ENCODE measurements around the gene CDH23. TPM values are rescaled to one million over a fixed set of nuclear protein-coding genes. Genes with fewer than 3 reads are reported as not detected.

CDH23 gene
- polyA plus RNA-seq, 2 of the 4 experiments (the other 2 are of a cell fraction): 1.1 to 2.3 TPM

DNA sequence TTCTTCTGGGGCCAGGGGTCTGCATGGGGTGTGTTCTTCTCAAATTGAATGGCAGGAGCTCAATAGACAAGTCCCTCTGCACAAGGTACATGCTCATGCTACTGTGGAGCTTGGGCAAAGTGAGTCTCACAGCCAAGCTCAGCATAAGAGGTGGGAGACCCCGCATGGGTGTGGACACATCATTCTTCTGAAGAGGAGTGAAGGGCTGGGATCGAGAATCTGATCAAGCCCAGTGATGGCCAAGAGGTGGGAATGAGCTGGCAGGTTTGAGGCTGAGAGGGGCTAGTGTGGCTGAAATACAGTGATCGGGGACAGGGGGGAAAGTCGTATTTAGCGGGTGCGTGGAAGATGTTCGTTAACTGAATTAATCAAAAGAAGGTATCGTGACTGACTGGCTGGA is 32.6 kb downstream of the CDH23 start:
- Histone ChIP-seq H3K4me2 (no peak overlapping the region), H3K27ac (no peak overlapping the region), H3K4me1 (peaks cover 3% of the 10 kb centered on the region; the same call in 1 of the 3 replicates), H3K4me3 (no peak overlapping the region), H3K9me3 (no peaks in the 10 kb centered on the region)
- POLR2A ChIA-PET: no interaction called here
- TF ChIP-seq TP53 (CRISPR knock-in tag; IDR thresholded peaks at IDR 0.05): no peak
- TF ChIP-seq RCOR1 (IDR thresholded peaks at IDR 0.05; ENCODE audit: low read depth, low read length): no peak
- no peak for TF ChIP-seq RNF2 (IDR thresholded peaks at IDR 0.05; ENCODE audit: borderline replicate concordance, low read depth)
- TF ChIP-seq, protein P1, sequence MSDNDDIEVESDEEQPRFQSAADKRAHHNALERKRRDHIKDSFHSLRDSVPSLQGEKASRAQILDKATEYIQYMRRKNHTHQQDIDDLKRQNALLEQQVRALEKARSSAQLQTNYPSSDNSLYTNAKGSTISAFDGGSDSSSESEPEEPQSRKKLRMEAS (IDR thresholded peaks at IDR 0.05): no peak
- TF ChIP-seq, protein P2, sequence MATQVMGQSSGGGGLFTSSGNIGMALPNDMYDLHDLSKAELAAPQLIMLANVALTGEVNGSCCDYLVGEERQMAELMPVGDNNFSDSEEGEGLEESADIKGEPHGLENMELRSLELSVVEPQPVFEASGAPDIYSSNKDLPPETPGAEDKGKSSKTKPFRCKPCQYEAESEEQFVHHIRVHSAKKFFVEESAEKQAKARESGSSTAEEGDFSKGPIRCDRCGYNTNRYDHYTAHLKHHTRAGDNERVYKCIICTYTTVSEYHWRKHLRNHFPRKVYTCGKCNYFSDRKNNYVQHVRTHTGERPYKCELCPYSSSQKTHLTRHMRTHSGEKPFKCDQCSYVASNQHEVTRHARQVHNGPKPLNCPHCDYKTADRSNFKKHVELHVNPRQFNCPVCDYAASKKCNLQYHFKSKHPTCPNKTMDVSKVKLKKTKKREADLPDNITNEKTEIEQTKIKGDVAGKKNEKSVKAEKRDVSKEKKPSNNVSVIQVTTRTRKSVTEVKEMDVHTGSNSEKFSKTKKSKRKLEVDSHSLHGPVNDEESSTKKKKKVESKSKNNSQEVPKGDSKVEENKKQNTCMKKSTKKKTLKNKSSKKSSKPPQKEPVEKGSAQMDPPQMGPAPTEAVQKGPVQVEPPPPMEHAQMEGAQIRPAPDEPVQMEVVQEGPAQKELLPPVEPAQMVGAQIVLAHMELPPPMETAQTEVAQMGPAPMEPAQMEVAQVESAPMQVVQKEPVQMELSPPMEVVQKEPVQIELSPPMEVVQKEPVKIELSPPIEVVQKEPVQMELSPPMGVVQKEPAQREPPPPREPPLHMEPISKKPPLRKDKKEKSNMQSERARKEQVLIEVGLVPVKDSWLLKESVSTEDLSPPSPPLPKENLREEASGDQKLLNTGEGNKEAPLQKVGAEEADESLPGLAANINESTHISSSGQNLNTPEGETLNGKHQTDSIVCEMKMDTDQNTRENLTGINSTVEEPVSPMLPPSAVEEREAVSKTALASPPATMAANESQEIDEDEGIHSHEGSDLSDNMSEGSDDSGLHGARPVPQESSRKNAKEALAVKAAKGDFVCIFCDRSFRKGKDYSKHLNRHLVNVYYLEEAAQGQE (IDR thresholded peaks at IDR 0.05): no peak
- no peak for TF ChIP-seq RFX5 (IDR thresholded peaks at IDR 0.05)
- TF ChIP-seq HOXB13 (CRISPR knock-in tag; IDR thresholded peaks at IDR 0.05; ENCODE audit: low read depth): no peak
- TF ChIP-seq, protein P3, sequence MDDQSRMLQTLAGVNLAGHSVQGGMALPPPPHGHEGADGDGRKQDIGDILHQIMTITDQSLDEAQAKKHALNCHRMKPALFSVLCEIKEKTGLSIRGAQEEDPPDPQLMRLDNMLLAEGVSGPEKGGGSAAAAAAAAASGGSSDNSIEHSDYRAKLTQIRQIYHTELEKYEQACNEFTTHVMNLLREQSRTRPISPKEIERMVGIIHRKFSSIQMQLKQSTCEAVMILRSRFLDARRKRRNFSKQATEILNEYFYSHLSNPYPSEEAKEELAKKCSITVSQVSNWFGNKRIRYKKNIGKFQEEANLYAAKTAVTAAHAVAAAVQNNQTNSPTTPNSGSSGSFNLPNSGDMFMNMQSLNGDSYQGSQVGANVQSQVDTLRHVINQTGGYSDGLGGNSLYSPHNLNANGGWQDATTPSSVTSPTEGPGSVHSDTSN (IDR thresholded peaks at IDR 0.05): no peak
- TF ChIP-seq NFE2L2 (conservative IDR thresholded peaks at IDR 0.05; ENCODE audit: low read length): no peak
- TF ChIP-seq EP300 (IDR thresholded peaks at IDR 0.05): no peak
- TF ChIP-seq BHLHE40 (IDR thresholded peaks at IDR 0.05; ENCODE audit: low read depth, low read length): no peak
- TF ChIP-seq ZNF302 (CRISPR knock-in tag; IDR thresholded peaks at IDR 0.05): no peak
- no peak for TF ChIP-seq SMC3 (IDR thresholded peaks at IDR 0.05)
- TF ChIP-seq MAZ (IDR thresholded peaks at IDR 0.05; ENCODE audit: borderline replicate concordance, low read depth, low read length): no peak
- TF ChIP-seq, protein P4, sequence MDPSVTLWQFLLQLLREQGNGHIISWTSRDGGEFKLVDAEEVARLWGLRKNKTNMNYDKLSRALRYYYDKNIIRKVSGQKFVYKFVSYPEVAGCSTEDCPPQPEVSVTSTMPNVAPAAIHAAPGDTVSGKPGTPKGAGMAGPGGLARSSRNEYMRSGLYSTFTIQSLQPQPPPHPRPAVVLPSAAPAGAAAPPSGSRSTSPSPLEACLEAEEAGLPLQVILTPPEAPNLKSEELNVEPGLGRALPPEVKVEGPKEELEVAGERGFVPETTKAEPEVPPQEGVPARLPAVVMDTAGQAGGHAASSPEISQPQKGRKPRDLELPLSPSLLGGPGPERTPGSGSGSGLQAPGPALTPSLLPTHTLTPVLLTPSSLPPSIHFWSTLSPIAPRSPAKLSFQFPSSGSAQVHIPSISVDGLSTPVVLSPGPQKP (IDR thresholded peaks at IDR 0.05; ENCODE audit: low read depth, low read length): no peak
- TF ChIP-seq HOXA7 (CRISPR knock-in tag; IDR thresholded peaks at IDR 0.05): no peak
- no peak for TF ChIP-seq KDM5A (IDR thresholded peaks at IDR 0.05)
- no peak for TF ChIP-seq RARB (CRISPR knock-in tag; IDR thresholded peaks at IDR 0.05)
- TF ChIP-seq, protein P5, sequence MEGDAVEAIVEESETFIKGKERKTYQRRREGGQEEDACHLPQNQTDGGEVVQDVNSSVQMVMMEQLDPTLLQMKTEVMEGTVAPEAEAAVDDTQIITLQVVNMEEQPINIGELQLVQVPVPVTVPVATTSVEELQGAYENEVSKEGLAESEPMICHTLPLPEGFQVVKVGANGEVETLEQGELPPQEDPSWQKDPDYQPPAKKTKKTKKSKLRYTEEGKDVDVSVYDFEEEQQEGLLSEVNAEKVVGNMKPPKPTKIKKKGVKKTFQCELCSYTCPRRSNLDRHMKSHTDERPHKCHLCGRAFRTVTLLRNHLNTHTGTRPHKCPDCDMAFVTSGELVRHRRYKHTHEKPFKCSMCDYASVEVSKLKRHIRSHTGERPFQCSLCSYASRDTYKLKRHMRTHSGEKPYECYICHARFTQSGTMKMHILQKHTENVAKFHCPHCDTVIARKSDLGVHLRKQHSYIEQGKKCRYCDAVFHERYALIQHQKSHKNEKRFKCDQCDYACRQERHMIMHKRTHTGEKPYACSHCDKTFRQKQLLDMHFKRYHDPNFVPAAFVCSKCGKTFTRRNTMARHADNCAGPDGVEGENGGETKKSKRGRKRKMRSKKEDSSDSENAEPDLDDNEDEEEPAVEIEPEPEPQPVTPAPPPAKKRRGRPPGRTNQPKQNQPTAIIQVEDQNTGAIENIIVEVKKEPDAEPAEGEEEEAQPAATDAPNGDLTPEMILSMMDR (IDR thresholded peaks at IDR 0.05): no peak
- no peak for FAIRE-seq
- 68% methylated on average over 8 of the region's 8 CpGs for WGBS (ENCODE audit: missing lambda C conversion rate)
- no peak for DNase-seq (ENCODE audit: low read depth in 1 of 2, low spot score in 1 of 2)
- ATAC-seq: no peak
- CTCF ChIA-PET: interaction anchor here (0.6 to 1.6 kb wide), 8 partner anchors 15 to 180 kb away, joined by 3 to 7 read pairs (median 3); partner anchors contain the start of gene CDH23

DNA sequence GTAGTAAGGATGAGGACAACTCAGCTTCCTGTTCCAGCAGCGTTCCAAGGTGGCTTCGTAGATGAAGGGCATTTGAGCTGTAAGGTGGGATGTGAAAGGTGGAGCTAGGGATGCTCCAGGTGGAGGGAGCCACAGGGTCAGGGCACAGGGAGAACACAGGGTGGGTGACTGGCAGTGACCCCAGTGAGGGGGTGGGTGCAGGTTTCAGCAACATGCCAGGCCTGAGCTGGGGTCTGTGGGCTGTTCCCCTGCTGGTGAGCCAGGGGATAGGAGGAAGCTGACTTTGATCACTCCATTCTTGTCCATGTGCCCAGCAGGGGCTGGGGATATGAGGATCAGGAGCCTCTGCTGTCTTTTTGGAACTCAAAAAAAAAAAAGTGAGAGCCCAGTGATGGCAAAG is 33.2 kb downstream of the CDH23 start:
- peak in 1 of 2 experiments; percentile 56; a peak in 3 of 6 replicates for ATAC-seq
- Histone ChIP-seq H3K27ac (no peak overlapping the region), H3K4me3 (no peak overlapping the region), H3K9me3 (no peaks in the 10 kb centered on the region), H3K4me1 (peaks cover 3% of the 10 kb centered on the region; the same call in 1 of the 3 replicates), H3K4me2 (no peak overlapping the region)
- WGBS (ENCODE audit: missing lambda C conversion rate): 66% methylated on average over 2 of the region's 2 CpGs
- DNase-seq (ENCODE audit: low read depth in 1 of 2, low spot score in 1 of 2): peak in 1 of 2 experiments; percentile 35
- POLR2A ChIA-PET: no interaction called here
- no peak for FAIRE-seq
- TF ChIP-seq RAD21 (conservative IDR thresholded peaks at IDR 0.05 in 1 of 2, IDR thresholded peaks at IDR 0.05 in 1 of 2): no peak
- no peak for TF ChIP-seq NPAS2 (CRISPR knock-in tag; IDR thresholded peaks at IDR 0.05; ENCODE audit: borderline replicate concordance)
- TF ChIP-seq, protein P6, sequence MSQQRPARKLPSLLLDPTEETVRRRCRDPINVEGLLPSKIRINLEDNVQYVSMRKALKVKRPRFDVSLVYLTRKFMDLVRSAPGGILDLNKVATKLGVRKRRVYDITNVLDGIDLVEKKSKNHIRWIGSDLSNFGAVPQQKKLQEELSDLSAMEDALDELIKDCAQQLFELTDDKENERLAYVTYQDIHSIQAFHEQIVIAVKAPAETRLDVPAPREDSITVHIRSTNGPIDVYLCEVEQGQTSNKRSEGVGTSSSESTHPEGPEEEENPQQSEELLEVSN (IDR thresholded peaks at IDR 0.05; ENCODE audit: borderline replicate concordance, low read depth): no peak
- TF ChIP-seq GATA3 (IDR thresholded peaks at IDR 0.05; ENCODE audit: borderline replicate concordance): no peak
- TF ChIP-seq TFCP2L1 (CRISPR knock-in tag; IDR thresholded peaks at IDR 0.05): no peak
- CTCF ChIA-PET: interaction anchor here (0.6 to 1.6 kb wide), 8 partner anchors 15 to 267 kb away, joined by 3 to 7 read pairs (median 3); partner anchors contain the start of gene CDH23

Measured in A549 (cell line).